GM21723 (cell line): Measurements from ENCODE around the gene SURF1.
"Not testable (repeated sequence)": the region's sequence is repeated elsewhere in the genome, so short reads cannot be mapped to it uniquely, and the experiment has no call there.

ENCODE experiments used
- ATAC-seq: cut with Tn5 transposase; IDR thresholded peaks from one replicate; pipeline ENCODE4 v1.9.1; 2021; ENCODE audit warnings: mild to moderate bottlenecking, moderate library complexity; ENCODE audit not compliant: unreplicated experiment

The SURF1 gene

GRCh38 chr9:133327834-133328484, 28.3 kb downstream of the SURF1 start:
- no peak for ATAC-seq

- ATAC-seq, result not testable (repeated sequence)
Measured at GRCh38 chr9:133327021-133327420, 29.3 kb downstream of the SURF1 start.

- ATAC-seq, result no peak
Measured at GRCh38 chr9:133323991-133324703, 32.1 kb downstream of the SURF1 start.

GRCh38 chr9:133323211-133323610, 33.1 kb downstream of the SURF1 start:
- no peak for ATAC-seq

GRCh38 chr9:133322701-133323100, 33.6 kb downstream of the SURF1 start:
- ATAC-seq, result no peak

- ATAC-seq, result no peak
Measured at GRCh38 chr9:133321411-133321935, 34.8 kb downstream of the SURF1 start.

- no peak for ATAC-seq
Measured at GRCh38 chr9:133320421-133320881, 35.8 kb downstream of the SURF1 start.

GRCh38 chr9:133317551-133317950, 38.7 kb downstream of the SURF1 start:
- not testable (repeated sequence) for ATAC-seq

- ATAC-seq, result no peak
Measured at GRCh38 chr9:133315997-133316396, 40.3 kb downstream of the SURF1 start.

GRCh38 chr9:133309608-133310007, 46.7 kb downstream of the SURF1 start:
- ATAC-seq, result no peak

- no peak for ATAC-seq
Measured at GRCh38 chr9:133307301-133307700, 49.0 kb downstream of the SURF1 start.

GRCh38 chr9:133306242-133307204, 49.8 kb downstream of the SURF1 start:
- no peak for ATAC-seq

GRCh38 chr9:133305731-133306130, 50.6 kb downstream of the SURF1 start:
- no peak for ATAC-seq

GRCh38 chr9:133304477-133305377, 51.6 kb downstream of the SURF1 start:
- ATAC-seq, result no peak

- ATAC-seq, result no peak
Measured at GRCh38 chr9:133304158-133304470, 52.2 kb downstream of the SURF1 start.

- ATAC-seq, result no peak
Measured at GRCh38 chr9:133303266-133304157, 52.8 kb downstream of the SURF1 start.
